Astrocyte (in vitro differentiated cells and primary cell): ENCODE results near the gene RUVBL2. TPM values are rescaled to one million over a fixed set of nuclear protein-coding genes. Genes with fewer than 3 reads are reported as not detected.

Experiments
- DNase-seq: peaks from one replicate; pipeline ENCODE4 v3.0.0-alpha.2; 2010; ENCODE audit warnings: low read depth
- FAIRE-seq: peaks from 2 replicates; lab custom pipeline; 2011; peaks lifted over from hg19 to GRCh38; lab: Jason Lieb, UNC
- H2AFZ ChIP-seq: 2 replicates; pipeline ENCODE4 v1.6.0; 2012; ENCODE audit warnings: low read depth, low read length, inconsistent platforms
- H3K27ac ChIP-seq: 2 replicates; pipeline ENCODE4 v1.5.1; 2011; ENCODE audit warnings: low read depth, low read length, inconsistent platforms
- H3K27me3 ChIP-seq: 2 replicates; pipeline ENCODE4 v1.6.0; 2011; ENCODE audit warnings: low read length, inconsistent platforms; ENCODE audit not compliant: insufficient read depth
- H3K36me3 ChIP-seq: 2 replicates; pipeline ENCODE4 v1.5.1; 2011; ENCODE audit warnings: low read length, inconsistent platforms; ENCODE audit not compliant: insufficient read depth
- H3K4me1 ChIP-seq: 2 replicates; pipeline ENCODE4 v1.5.1; 2011; ENCODE audit warnings: low read length, inconsistent platforms; ENCODE audit not compliant: insufficient read depth
- H3K4me2 ChIP-seq: 2 replicates; pipeline ENCODE4 v1.6.0; 2012; ENCODE audit warnings: low read length, inconsistent platforms
- H3K4me3 ChIP-seq: 2 replicates; pipeline ENCODE4 v1.5.1; 2011; ENCODE audit warnings: low read depth, mild to moderate bottlenecking, low read length, inconsistent platforms; ENCODE audit not compliant: insufficient read depth
- H3K79me2 ChIP-seq: 2 replicates; pipeline ENCODE4 v1.6.0; 2012; ENCODE audit warnings: mild to moderate bottlenecking, low read length, inconsistent platforms; ENCODE audit not compliant: insufficient read depth
- H3K9ac ChIP-seq: 2 replicates; pipeline ENCODE4 v1.6.0; 2012; ENCODE audit warnings: mild to moderate bottlenecking, low read length, inconsistent platforms
- H3K9me3 ChIP-seq: 2 replicates; pipeline ENCODE4 v1.5.1; 2012; ENCODE audit warnings: low read depth, mild to moderate bottlenecking, low read length, inconsistent platforms; ENCODE audit not compliant: insufficient read depth
- H4K20me1 ChIP-seq: 2 replicates; pipeline ENCODE4 v1.6.0; 2012; ENCODE audit warnings: low read length, inconsistent platforms; ENCODE audit not compliant: insufficient read depth
- H3K27ac Mint-ChIP-seq: one replicate; pipeline ENCODE4 v1.8.0; 2021; ENCODE audit warnings: mild to moderate bottlenecking, mixed read lengths; ENCODE audit not compliant: unreplicated experiment
- H3K27me3 Mint-ChIP-seq: one replicate; pipeline ENCODE4 v1.8.0; 2021; ENCODE audit warnings: low read depth, mixed read lengths; ENCODE audit not compliant: unreplicated experiment
- H3K36me3 Mint-ChIP-seq: one replicate; pipeline ENCODE4 v1.8.0; 2021; ENCODE audit warnings: low read depth, mixed read lengths; ENCODE audit not compliant: unreplicated experiment
- H3K4me1 Mint-ChIP-seq: one replicate; pipeline ENCODE4 v1.8.0; 2021; ENCODE audit warnings: low read depth, mixed read lengths; ENCODE audit not compliant: unreplicated experiment
- H3K4me3 Mint-ChIP-seq: one replicate; pipeline ENCODE4 v1.8.0; 2021; ENCODE audit warnings: mild to moderate bottlenecking, moderate library complexity, mixed read lengths; ENCODE audit not compliant: unreplicated experiment
- H3K9me3 Mint-ChIP-seq: one replicate; pipeline ENCODE4 v1.8.0; 2021; ENCODE audit warnings: mild to moderate bottlenecking, mixed read lengths; ENCODE audit not compliant: unreplicated experiment
- CTCF ChIP-seq: IDR thresholded peaks from 2 replicates; pipeline ENCODE4 v1.5.1; 2011; ENCODE audit warnings: low read depth, mild to moderate bottlenecking, inconsistent platforms, low read length, moderate library complexity; ENCODE audit not compliant: insufficient read depth
- EZH2 ChIP-seq: IDR thresholded peaks from 2 replicates; pipeline ENCODE4 v1.6.1; 2012; ENCODE audit warnings: mild to moderate bottlenecking, low read length, inconsistent platforms; ENCODE audit not compliant: insufficient read depth
- total RNA-seq: library from RNA; stranded (reverse); gene quantifications from 2 replicates; pipeline ENCODE4 v1.2.1, GENCODE V29; 2021

The RUVBL2 gene
- total RNA-seq, 1 donor from 2014 or later = 106 TPM

- no peaks in the 10 kb centered on the region for H3K27me3 ChIP-seq
- peaks cover 10% of the 10 kb centered on the region for H3K27me3 Mint-ChIP-seq
- H3K36me3 ChIP-seq = no peaks in the 10 kb centered on the region
- H3K4me3 Mint-ChIP-seq = peak within 1 kb of the TSS; percentile 93
- peak within 1 kb of the TSS; percentile 33 for H3K27ac ChIP-seq
- DNase-seq = peak; percentile 35
- peaks cover 41% of the 10 kb centered on the region for H4K20me1 ChIP-seq
- peak within 1 kb of the TSS; percentile 93 for H3K27ac Mint-ChIP-seq
- TF ChIP-seq EZH2 (no peak), CTCF (no peak)
- H3K79me2 ChIP-seq = peaks cover 59% of the 10 kb centered on the region
- H3K9me3 Mint-ChIP-seq = no peaks in the 10 kb centered on the region
- peak within 1 kb of the TSS; percentile 90 for H3K4me2 ChIP-seq
- H3K4me3 ChIP-seq = peak within 1 kb of the TSS; percentile 81
- FAIRE-seq = no peak
- peaks cover 19% of the 10 kb centered on the region for H3K4me1 ChIP-seq
- peak within 1 kb of the TSS; percentile 81 for H3K9ac ChIP-seq
- H3K9me3 ChIP-seq = no peaks in the 10 kb centered on the region
- H3K4me1 Mint-ChIP-seq = peaks cover 11% of the 10 kb centered on the region
- H3K36me3 Mint-ChIP-seq = peaks cover 7% of the 10 kb centered on the region
- H2AFZ ChIP-seq = peak within 1 kb of the TSS; percentile 78
Observed at GRCh38 chr19:49057636-49058234, 64.0 kb downstream of the RUVBL2 start, which contains the start of gene CGB7. CGB7 (minus strand) TSS chr19:49057749; CDS start chr19:49055375, 2,374 bp downstream.

GRCh38 chr19:49058562-49058961 is 64.9 kb downstream of the RUVBL2 start:
- Histone ChIP-seq H3K79me2 (peaks cover 59% of the 10 kb centered on the region), H3K27me3 (no peaks in the 10 kb centered on the region), H3K9ac (peak overlapping the region; percentile 81), H3K4me2 (peak overlapping the region; percentile 90), H3K27ac (no peak overlapping the region), H2AFZ (no peak overlapping the region), H3K4me1 (peaks cover 19% of the 10 kb centered on the region), H3K4me3 (no peak overlapping the region), H3K9me3 (no peaks in the 10 kb centered on the region), H4K20me1 (peaks cover 43% of the 10 kb centered on the region), H3K36me3 (no peaks in the 10 kb centered on the region)
- Mint-ChIP-seq H3K27me3 (peaks cover 10% of the 10 kb centered on the region), H3K4me3 (peak overlapping the region; percentile 93), H3K4me1 (peaks cover 15% of the 10 kb centered on the region), H3K9me3 (no peaks in the 10 kb centered on the region), H3K27ac (no peak overlapping the region), H3K36me3 (peaks cover 7% of the 10 kb centered on the region)
- DNase-seq = peak; percentile 30
- TF ChIP-seq CTCF (no peak), EZH2 (no peak)
- no peak for FAIRE-seq

GRCh38 chr19:49059053-49059452 is 65.4 kb downstream of the RUVBL2 start:
- H2AFZ ChIP-seq = no peak overlapping the region
- H3K79me2 ChIP-seq = peaks cover 59% of the 10 kb centered on the region
- Mint-ChIP-seq H3K27ac (peak overlapping the region; percentile 26), H3K36me3 (peaks cover 7% of the 10 kb centered on the region), H3K4me1 (peaks cover 15% of the 10 kb centered on the region), H3K4me3 (peak overlapping the region; percentile 58), H3K9me3 (no peaks in the 10 kb centered on the region), H3K27me3 (peaks cover 10% of the 10 kb centered on the region)
- peaks cover 22% of the 10 kb centered on the region for H3K4me1 ChIP-seq
- peaks cover 48% of the 10 kb centered on the region for H4K20me1 ChIP-seq
- TF ChIP-seq EZH2 (no peak), CTCF (no peak)
- no peak overlapping the region for H3K9ac ChIP-seq
- DNase-seq = no peak
- peak overlapping the region; percentile 90 for H3K4me2 ChIP-seq
- H3K36me3 ChIP-seq = no peaks in the 10 kb centered on the region
- H3K4me3 ChIP-seq = no peak overlapping the region
- no peak for FAIRE-seq
- H3K27me3 ChIP-seq = no peaks in the 10 kb centered on the region
- no peak overlapping the region for H3K27ac ChIP-seq
- H3K9me3 ChIP-seq = no peaks in the 10 kb centered on the region
